Activated CD4-positive, alpha-beta T cell treated with anti-CD3 and anti-CD28 coated beads, Interleukin-2, amount 50 U/mL, for 4 hours (primary cell): ENCODE results near the gene HTRA3.

Experiments used
- DNase-seq, 2 experiments: peaks; one replicate each; pipeline ENCODE4 v3.0.0-alpha.2; 2020

The HTRA3 gene

DNA sequence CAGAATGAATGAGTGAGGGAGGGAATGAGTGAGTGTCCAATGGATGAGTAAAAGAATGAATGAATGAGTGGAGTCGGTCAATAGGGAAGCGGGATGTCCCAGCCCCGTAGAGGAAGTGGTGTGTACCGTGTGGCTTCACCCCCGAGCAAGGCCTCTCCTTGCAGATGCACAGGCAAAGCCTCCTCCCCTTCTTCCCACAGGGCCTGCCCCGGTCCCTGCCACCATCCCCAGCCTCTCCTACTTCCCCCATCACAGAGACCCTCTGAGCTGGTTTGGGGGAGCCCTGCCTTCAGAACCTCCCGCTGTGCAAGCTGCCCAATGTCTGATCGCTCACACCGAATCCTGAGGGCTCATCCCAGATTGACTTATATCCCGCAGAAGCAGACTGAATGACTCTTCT lies 13.6 kb downstream of the HTRA3 start:
- no peak for DNase-seq

GRCh38 chr4:8283631-8284121 lies 14.1 kb downstream of the HTRA3 start:
- no peak for DNase-seq

DNA sequence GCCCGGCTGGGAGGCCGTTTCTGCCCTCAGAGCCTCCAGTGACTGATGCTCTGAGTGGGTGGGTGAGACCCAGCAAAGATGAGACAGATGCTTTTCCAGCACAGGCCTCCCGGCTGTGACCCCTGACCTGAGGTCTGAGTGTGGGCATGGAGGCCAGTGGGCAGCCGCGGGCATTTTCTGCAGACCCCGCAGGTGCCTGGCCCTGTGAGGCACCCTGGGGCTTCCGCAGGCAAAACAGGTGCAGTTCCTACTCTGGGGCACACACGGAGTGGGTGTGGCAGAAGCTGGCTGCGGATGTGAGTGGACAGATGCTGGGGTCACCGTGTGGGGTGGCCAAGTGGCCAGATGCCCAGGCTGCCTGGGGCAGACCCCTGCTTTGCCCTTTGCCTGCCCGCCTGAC lies 14.8 kb downstream of the HTRA3 start:
- no peak for DNase-seq

DNA sequence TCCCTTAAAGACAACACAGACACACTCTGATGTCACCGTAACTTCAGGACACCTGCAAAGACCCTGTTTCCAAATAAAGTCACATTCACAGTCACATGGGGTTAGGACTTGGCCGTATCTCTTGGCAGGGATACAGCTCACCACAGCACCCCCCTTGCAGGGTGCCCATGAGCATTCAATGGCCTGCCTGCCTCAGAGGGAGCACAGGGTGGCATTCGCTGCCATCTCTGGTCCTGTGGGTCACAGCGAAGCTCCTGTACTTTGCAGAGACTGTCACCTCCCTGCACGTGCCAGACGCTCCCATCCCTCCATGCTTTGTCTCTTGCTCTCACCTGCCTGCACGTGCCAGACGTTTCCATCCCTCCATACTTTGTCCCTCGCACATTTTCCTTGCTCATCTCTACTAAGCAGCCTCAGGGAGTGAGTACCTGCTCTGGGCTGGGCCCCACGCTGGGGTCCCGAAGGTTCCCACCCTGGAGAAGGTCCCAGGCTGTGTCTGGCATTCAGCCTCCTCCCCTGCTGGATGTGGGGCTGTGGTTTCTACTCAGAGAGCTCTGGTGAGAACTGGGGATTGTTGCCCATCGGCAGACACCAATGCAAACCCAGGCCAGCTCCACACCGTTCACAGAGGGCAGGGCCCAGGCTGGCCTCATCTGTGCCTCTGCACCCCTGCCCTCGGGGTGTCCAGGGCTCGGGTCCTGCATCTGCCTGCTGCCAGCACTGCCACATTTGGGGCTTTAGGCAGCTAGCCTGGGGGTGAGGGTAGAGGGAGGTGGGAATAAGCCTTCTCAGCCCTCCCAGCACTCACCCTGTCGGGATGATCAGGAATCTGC lies 15.8 kb downstream of the HTRA3 start:
- DNase-seq = no peak

DNA sequence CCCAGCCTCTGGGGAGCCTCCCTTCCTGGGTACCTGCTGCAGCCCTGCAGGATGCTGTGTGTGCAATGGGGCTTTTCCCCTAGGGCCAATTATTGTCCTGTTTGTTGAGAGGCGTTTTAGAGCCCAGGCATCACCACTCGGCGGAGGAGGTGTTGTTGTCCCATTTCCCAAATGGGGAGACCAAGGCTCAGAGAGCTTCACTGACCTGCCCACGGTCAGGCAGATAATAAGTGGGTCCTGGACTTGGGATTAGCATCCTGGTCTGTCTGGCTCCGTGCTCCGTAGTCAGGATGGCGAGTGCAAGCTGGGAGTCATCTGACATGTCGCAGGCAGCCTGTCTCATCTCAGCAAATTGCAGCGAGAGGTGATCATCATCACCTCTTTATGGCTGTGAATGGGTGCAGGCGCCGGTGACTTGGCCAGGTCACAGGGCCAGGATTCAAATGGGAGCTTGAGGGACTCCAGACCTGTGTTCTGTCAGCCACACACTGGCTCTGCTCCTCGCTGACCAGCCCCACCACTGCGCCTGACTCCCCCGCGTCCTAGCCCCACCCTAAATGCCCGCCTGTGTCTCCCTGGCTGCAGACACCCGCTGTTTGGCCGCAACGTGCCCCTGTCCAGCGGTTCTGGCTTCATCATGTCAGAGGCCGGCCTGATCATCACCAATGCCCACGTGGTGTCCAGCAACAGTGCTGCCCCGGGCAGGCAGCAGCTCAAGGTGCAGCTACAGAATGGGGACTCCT lies 16.6 kb downstream of the HTRA3 start:
- no peak for DNase-seq

DNA sequence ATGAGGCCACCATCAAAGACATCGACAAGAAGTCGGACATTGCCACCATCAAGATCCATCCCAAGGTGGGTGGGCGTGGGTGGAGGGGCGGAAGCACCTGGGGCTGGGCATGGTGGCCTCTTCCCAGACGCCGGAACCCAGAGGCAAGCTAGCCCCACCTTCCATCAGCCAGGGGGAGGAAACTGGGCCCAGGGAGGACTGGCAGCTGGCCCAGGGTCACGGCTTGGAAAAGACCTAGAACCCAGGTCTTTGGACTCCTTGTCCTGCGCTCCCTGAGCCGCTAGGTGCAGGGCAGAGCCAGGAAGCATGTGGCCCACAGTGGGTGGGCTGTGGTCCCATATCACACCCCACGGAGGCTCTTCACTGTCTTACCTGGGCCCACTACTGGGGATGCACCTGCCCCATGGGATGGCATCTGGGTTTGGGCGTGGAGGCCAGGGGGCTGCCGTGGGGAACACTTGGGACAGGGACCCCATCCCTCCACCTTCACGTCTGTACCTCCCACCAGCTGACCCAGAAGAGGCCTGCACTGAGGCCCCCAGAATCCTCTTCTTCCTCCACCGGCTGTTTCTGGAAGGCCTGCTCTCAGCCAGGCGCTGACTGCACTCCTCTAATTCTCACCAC lies 17.3 kb downstream of the HTRA3 start:
- DNase-seq = no peak

DNA sequence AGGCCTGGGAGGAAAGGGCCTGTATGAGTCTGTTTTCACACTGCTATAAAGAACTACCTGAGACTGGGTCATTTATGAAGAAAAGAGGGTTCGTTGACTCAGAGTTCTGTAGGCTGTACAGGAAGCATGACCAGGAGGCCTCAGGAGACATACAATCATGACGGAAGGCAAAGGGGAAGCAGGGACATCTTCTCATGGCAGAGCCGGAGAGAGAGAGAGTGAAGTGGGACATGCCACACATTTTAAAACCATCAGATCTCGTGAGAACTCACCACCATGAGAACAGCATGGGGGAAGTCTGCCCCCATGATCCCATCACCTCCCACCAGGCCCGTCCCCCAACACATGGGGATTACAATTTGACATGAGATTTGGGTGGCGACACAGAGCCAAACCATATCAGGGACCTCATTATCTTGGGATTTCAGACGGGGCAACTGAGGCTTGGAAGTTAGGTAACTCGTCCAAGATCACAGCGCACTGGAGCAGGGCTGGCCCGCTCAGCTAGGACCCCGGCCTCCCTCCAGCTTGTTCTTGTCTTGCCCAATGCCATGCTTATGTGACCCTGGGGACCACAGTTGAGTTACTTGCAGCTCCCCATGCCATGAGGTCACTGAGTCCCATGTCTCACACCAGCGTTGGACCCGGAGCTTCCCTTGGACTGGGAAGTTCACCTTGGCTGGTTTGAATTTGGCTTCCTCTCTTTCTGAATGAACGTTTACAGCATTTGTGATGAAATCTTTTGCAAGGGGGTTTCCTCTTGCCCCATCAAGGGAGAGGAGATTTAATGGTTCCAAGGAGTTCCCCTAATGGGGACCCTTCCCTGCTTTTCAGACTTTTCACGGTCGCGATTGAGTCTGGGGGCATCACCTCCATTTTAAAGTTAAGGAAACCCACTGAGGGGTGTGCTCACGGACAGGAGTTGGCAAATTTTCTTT lies 18.1 kb downstream of the HTRA3 start:
- DNase-seq = no peak

GRCh38 chr4:8289151-8289750 lies 19.7 kb downstream of the HTRA3 start:
- no peak for DNase-seq

DNA sequence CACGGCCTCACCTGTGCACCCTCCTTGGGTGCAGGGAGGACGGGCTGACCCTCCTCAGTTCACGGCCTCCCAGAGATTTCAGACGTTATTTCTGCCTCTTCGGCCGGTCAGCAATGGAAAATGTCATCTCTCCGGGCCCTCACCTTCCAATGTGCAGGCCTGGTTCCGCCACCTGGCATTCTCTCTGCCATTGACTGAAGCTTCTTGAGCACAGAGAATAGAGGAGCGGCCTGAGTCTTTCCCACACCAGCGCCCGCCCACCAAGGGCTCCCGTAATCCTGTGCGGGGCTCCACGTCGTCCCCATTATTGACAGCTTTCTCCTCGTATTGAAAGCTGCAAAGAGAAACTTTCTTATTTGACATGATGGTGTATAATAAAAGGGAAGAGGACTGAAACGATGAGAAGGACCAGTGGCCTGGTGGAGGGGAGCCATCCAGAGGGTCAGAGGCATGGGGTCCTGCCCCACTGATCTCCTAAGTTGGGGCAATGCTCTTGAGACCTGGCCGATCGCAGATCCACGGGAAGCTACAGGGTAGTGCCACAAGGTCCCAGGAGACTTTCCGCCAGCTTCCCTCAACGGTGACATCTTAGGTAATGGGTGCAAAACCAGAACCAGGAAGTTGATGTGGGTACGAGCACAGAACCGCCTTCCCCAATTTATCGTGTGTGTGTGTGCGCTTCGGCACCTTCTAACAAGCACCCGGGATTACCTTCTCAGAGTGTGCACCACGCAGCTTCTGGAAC lies 20.6 kb downstream of the HTRA3 start:
- no peak for DNase-seq

DNA sequence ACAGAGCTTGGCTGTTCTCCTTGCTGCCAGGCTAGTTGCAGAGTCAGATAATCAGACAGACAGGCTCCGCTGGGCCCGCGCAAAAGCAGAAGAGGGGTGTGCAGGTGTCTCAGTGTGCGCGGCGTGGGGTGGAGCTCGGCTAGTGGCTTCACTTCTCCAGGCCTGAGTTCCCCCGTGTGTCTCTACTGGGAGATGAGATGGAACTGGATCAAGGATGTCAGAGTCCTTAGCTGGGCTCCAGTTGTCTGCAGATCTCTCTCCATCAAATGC lies 21.1 kb downstream of the HTRA3 start:
- no peak for DNase-seq

DNA sequence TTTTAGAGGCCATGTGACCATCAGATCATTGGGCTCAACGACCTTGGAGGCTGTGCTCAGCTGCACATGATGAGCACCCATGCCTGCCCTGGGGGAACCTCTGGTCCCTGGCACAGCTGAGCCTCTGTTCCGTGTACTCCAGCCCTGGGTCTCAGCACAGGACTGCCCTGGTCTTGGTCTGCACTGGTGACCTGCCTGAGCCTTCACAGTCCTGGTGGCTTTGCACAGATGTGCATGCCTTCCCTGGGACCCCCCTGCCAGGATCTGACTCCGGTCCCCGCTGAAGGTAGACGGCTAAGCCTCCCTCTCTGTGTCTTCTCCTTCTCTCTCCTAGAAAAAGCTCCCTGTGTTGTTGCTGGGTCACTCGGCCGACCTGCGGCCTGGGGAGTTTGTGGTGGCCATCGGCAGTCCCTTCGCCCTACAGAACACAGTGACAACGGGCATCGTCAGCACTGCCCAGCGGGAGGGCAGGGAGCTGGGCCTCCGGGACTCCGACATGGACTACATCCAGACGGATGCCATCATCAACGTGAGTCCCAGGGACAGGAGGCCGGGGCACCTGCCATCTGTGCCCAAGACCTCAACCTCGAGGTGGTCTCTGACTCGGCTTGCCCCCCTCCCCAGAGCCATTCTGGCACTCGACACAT lies 21.6 kb downstream of the HTRA3 start:
- no peak for DNase-seq

- DNase-seq = no peak
Measured at GRCh38 chr4:8291701-8292477, 22.3 kb downstream of the HTRA3 start.

DNA sequence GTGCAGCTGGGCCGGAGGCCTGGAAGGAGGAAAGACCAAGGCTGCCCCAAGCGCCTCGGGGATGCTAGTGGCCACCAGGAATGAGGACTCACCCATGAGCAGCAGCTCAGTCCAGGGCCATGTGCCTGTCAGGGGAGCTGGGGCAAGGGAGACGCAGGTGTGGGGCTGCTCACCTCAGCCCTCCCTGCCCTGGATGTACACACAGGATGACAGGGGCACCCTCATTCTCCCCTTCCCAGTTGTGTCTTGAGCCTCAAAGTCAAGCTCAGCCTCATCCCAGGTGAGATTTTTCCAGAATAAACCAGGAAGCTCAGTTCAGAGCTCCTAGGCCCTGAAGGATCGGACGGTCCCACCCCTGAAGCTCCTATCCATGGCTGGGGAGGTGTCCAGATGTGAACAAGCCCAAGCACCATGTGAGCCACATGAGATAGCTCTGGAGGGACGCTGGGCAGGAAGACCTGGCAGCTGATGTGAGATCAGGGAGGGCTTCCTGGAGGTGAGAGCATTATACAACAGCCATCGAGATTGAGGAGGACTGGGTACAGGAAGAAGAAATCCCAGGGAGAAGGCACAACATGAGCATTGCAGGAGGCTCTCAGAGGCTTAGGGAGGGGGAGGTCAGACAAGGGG lies 23.0 kb downstream of the HTRA3 start:
- DNase-seq = no peak

DNA sequence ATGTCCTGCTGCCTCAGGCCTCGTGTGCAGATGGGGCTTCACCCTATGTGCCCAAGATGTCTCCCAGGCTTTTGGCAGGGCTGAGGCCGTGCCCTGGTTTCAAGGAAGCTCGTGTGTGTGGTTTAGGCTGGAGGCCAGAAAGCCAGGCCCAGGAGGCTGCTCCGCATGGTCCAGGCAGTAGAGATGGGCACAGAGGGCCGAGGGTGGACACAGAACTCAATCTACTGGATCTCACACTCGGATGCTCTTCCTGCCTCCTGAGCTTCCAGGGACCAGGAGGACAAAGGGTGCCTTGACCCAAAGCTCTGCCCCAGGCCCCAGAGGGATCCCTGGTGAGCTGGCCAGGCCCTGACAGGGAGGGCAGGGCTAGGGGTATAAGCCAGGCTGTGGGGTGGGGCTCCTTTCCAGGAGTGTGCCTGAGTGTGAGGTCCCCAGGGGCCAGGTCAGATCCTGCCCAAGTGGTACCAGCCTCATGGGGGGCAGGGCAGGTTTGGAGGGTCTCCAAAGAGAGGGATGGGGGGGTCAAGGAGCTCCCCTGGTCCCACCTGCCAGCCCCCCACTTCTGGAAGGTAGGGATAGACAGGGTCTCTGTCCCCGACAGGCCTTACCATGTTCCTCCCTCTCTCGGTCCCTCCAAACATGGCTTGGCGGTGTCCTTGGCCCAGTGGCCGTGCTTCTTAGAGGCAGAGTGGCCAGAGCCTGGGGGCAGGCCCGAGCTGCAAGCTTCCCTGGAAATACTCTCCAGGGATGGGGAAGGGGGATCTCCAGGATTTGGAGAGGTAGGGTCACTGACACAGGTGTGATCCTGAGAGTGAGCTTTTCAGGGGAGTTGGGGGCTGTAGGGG lies 23.8 kb downstream of the HTRA3 start:
- no peak for DNase-seq

DNA sequence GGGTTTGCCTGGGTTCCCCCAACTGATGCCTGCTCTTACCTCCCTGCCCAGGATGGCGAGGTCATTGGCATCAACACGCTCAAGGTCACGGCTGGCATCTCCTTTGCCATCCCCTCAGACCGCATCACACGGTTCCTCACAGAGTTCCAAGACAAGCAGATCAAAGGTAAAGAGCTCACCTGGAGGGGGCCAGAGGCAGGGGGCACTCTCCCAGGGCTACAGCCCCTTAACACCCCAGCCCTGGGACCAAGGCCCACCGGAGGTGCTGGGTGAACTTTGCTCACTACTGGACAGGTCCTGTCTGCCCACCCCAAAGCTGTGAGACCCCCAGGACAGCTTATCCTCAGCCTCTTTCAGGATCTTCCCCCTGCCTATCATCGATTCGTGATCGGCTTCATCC lies 24.5 kb downstream of the HTRA3 start:
- no peak for DNase-seq

DNA sequence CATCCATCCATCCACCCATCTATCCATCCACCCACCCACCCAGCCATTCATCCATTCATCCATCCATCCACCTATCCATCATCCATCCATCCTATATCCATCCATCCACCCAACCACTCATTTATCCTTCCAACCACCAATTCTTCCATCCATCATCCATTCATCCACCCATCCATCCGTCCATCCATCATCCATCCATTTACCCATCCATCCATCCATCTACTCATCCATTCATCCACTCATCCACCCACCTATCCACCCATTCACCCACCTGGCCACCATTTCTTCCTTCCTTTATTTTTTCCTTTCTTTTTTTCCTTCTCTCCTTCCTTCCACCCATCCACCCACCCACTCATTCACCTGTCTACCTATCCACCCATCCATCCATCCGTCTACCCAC lies 25.2 kb downstream of the HTRA3 start:
- DNase-seq = no peak

DNA sequence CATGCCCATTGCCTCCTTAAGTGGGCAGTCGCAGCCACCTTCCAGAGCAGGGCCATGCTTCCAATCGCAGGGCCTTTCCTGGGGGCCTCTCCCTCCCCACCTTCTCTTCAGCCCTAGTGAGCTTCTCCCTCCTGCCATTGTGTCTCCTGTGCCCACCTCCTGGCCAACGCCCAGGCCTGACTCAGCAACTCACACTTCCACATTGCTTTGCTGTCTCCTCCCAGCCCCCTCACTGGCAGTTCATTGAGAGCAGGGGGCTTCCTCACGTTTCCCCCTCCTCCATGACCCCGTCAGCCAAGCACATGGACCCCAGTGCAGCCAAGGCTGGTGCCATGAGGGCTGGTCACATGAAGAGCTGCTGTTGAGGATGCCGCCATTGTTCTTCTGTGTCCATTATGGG lies 25.9 kb downstream of the HTRA3 start:
- DNase-seq = no peak

- no peak for DNase-seq
Measured at GRCh38 chr4:8296491-8296890, 26.9 kb downstream of the HTRA3 start.

DNA sequence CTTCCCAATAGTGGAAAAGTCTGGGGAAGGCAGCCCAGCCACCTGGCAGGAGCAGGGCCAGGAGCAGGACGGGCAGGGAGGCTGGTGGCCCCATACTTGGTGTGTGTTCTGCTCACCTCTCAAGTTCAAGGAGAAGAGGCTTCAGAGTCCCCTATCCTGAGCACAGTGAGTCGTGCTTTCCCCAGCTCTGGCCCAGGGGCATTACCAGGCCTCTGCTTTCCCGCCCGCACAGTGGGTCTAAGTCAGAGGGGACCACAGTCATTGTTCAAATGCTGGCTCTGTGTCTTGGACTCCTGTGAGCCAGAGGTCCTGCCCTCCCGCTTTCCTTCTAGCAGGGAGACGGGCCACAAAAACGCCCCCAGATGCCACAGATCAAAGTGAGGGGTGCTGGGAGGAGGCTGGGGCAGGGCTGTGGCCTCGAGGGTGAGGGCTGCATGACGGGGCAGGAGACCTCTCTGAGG lies 27.6 kb downstream of the HTRA3 start:
- DNase-seq = no peak
